Motor neuron (in vitro differentiated cells): Measurements from ENCODE around the gene LDLRAD3. TPM values are rescaled to one million over a fixed set of nuclear protein-coding genes. Genes with fewer than 3 reads are reported as not detected.

Experiments used
- ATAC-seq, 8 experiments: fragments of 200-7000 bp; cut with Tn5 transposase; replicated peaks in 6 of 8; 2 replicates each; pipeline ENCODE4 v1.8.0; 2021; ENCODE audit warnings: mild to moderate bottlenecking in 8 of 8, moderate library complexity in 8 of 8
- H3K27ac ChIP-seq, 2 donors: fragments of 250-450 bp; sonication (Bioruptor Pico); 2 replicates each; pipeline ENCODE4 v1.9.0; 2021; ENCODE audit warnings: antibody characterized with exemption in 2 of 2, mild to moderate bottlenecking in 2 of 2, moderate library complexity in 1 of 2
- H3K4me1 ChIP-seq, 2 donors: fragments of 250-450 bp; sonication (Bioruptor Pico); replicated peaks in 1 of 2; 2 replicates each; pipeline ENCODE4 v1.6.1; 2021; ENCODE audit warnings: antibody characterized with exemption in 2 of 2, mild to moderate bottlenecking in 2 of 2, moderate library complexity in 1 of 2
- H3K4me3 ChIP-seq, 5 donors: fragments of 250-450 bp; sonication (Bioruptor Pico); 2 replicates each; pipeline ENCODE4 v1.9.0; 2021; ENCODE audit warnings: antibody characterized with exemption in 5 of 5, mild to moderate bottlenecking in 5 of 5, moderate library complexity in 4 of 5
- WGBS, 10 experiments: fragments of 450-650 bp; shearing (Covaris generic); methylation state at CpG; one replicate each; pipeline ENCODE4 v1.0.0; 2022; 5-methylcytosine and 5-hydroxymethylcytosine counted together
- in situ Hi-C, 9 experiments: fragments of 400-800 bp; cut with MboI; loops; one replicate each; pipeline ENCODE4 v1.15.0; 2021; ENCODE audit warnings: low sequenced_read_pairs in 9 of 9, low pct_unique_long_range_greater_than_20kb in 2 of 9; ENCODE audit not compliant: unreplicated experiment in 9 of 9
- total RNA-seq, 8 experiments: library from RNA; unstranded; fragments of 300-600 nt; gene quantifications; 2 replicates each; pipeline versions ENCODE4 v1.2.3 to v1.2.4, GENCODE V29; 2022

The LDLRAD3 gene
- total RNA-seq, 8 experiments from 2014 or later, result 6.8 to 37.0 (median 21.8) TPM

DNA sequence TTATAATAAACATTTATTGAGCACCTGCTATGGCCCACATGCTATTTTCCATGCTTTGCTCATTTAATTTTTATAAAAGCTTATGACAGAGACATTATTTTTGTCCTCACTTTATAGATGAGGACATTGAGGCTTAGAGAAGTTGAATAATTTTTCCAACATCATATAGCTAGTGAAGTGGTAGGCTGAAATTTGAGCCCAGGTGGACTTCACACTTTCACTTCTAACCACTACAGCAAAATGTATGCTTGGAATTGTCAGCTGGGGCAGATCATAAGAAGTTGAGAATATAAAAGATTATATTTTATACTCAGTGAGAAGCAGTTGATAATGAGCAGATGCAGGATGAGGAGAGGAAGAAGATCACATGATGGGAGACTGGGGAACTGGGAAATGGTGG lies 146.1 kb downstream of the LDLRAD3 start:
- no peak overlapping the region for H3K27ac ChIP-seq
- no peaks in the 10 kb centered on the region for H3K4me1 ChIP-seq
- no peak overlapping the region for H3K4me3 ChIP-seq
- in situ Hi-C loops, result no loop called here
- ATAC-seq, result no peak

DNA sequence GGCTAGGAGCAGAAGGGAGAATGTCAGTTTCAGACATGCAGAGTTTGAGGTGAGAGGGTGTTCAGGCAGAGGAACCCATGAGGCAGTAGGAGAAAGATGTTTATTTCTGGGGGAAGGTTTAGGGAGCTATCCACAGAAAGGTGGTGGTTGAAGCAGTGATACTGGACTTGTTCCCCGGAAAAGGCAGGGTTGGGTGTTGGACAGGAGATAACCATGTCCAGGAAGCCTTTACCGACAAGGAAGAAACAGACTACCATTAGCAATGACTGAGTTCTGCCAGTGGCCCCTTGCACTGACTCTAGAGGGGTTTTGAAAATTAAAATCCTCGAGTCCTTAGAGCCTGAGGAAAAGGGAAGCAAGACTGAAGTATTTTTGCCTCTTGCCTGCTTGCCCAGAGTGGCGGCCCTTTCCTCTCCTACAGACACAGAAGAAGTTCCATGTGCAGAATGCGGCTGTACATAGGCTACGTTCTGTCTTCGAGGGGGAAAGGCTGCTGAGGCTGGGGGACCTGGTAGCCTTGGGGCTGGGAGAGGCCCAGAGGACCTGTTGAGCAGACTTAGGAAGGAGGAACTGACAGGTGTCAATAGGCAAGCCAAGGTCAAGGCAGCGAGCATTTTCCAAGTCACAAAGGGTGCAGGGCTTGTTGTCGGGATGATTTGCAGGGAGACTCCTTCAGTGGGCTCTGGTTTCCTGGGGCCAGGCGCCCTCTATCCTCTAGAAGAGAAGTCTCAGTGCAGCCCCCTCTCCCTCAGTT lies 146.7 kb downstream of the LDLRAD3 start:
- Histone ChIP-seq H3K4me3 (no peak overlapping the region), H3K4me1 (no peaks in the 10 kb centered on the region), H3K27ac (no peak overlapping the region)
- ATAC-seq, result no peak
- in situ Hi-C loops, result no loop called here
- 90 to 100% (median 93%) methylated on average over 2 to 5 of the region's 10 CpGs; no CpG with 5 or more reads in 4 of the 10 experiments for WGBS, 10 experiments

DNA sequence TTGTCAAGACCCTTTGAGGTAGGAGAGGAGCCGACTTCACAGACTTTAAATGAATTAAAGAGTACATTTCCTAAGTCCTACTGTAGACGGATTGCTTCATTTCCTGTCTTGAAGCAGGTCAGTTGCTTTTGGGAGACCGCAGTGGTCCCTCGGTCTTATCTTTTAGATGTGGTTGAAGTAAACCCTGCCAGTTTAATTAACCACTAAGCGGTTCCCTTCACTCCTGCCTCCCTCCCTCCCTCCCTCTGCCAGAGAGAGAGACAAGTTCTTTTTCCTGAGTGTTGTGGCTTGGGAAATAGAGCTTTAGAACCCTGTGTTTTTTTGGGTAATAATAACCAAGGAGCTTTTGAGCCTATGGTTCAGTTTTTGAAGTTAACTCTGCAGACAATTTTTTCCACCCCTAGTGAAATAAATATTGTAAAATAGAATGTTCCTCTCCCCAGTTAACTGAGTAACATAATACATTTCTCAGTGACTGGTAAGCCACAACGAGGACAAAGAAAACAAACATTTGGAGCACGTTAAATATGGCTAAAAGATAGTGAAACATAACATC lies 147.5 kb downstream of the LDLRAD3 start:
- Histone ChIP-seq H3K4me1 (no peaks in the 10 kb centered on the region), H3K27ac (no peak overlapping the region), H3K4me3 (no peak overlapping the region)
- 7 to 100% (median 89%) methylated on average over 2 to 3 of the region's 7 CpGs; no CpG with 5 or more reads in 1 of the 10 experiments for WGBS, 10 experiments
- in situ Hi-C loops, result no loop called here
- no peak for ATAC-seq

DNA sequence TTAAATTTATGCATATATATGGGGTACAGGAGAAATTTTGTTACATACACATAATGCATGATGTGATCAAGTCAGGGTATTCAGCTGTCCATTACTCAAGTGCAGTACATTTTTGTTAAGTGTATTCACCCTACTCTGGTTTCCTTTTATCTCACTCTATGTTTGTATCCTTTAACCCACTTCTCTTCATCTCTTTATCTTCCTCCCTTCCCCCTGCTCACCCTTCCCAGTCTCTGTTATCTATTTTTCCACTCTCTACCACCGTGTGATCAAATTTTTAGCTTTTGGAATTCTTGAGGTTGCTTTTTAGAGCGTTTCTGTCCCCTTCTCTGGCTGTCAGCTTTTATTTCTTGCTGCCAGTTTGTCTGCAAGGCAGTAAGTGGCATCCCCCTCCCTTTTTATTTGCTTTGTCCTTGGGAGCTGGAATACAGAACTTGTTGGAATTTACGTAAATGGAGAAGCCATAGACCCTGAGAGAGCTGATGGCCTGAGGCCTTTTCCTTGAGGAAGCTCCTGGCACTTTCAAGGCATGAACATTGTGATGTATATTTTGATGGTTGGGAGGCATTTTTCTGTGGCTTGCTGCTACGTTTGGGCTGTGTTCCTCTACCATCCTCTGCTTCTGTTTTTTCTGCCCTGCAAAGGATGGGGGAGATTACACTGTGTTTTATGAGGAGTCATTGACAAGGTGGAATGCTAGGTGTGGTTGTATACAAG lies 148.6 kb downstream of the LDLRAD3 start:
- Histone ChIP-seq H3K4me1 (no peaks in the 10 kb centered on the region), H3K4me3 (no peak overlapping the region), H3K27ac (no peak overlapping the region)
- ATAC-seq, result no peak
- in situ Hi-C loops, result no loop called here
- WGBS, 10 experiments, result 20 to 100% (median 64%) methylated on average over 1 to 4 of the region's 4 CpGs

DNA sequence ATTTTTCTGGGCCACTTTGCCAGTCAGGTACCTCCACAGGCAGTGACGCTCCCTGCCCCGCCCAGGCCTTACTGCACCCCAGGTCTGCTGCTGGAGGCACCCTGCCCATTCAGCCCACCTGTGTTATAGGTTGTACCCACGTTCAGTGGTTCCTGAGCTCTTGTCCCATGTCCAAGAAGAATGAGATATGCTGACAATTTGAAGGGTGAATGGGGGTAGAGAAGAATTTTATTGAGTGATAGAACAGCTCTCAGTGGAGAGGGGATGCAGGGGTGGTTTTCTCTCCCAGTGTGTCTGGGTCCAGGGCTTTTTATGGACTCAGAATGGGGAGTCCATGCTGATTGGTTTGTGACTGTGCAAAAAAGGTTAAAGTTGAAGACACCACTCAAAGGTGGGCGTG lies 149.7 kb downstream of the LDLRAD3 start:
- in situ Hi-C loops, result no loop called here
- H3K27ac ChIP-seq, result no peak overlapping the region

DNA sequence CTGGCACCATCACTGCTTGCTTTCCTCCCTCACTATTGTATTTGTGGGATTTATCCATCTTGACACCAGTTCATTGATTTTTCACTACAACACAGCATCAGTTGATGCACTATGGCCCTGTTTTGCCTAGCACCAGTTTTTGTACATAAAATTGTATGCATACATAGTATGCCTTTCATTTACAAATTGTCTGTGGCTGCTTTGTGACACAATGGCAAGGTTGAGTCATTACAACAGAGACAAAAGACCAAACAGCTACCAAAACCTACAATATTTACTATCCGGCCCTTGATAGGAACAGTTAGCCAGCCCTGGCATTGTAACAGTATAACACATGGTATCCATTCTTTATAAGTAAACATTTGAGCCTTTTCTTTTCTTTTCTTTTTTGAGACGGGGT lies 150.3 kb downstream of the LDLRAD3 start:
- peak in 3 of 8 experiments; percentile 9 to 91 (median 77) for ATAC-seq
- in situ Hi-C loops, result no loop called here
- Histone ChIP-seq H3K4me3 (no peak overlapping the region), H3K27ac (no peak overlapping the region), H3K4me1 (peaks cover 0 to 4% of the 10 kb centered on the region in 2 donors)
- WGBS, 10 experiments, result 33 to 100% (median 79%) methylated on average over 1 to 2 of the region's 2 CpGs; no CpG with 5 or more reads in 4 of the 10 experiments

More for the DNA sequence above, 149.7 kb downstream of the LDLRAD3 start:
- H3K4me3 ChIP-seq, result no peak overlapping the region
- H3K4me1 ChIP-seq, result no peaks in the 10 kb centered on the region
- 76 to 100% (median 94%) methylated on average over 1 to 4 of the region's 4 CpGs; no CpG with 5 or more reads in 3 of the 10 experiments for WGBS, 10 experiments
- no peak for ATAC-seq

DNA sequence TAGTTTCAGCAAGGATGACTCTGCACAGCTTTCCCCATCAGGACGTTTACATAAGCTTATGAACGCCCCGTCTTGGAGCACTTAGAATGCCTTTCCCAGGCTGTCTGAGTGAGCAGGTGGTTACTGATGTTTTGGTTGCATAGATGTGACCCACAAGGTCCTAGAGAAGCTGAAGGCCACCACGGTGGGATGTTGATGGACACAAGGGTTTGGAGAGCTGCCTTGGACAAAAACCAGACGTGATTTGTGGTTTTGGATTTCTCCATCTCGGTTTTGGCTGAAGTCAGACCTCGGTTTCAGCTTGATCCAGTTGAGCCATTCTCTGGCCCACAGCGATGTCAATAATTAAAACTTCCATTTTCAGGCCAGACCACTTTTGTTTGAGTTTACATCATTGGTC lies 151.9 kb downstream of the LDLRAD3 start:
- in situ Hi-C loops, result no loop called here
- WGBS, 10 experiments, result 70 to 100% (median 94%) methylated on average over 1 to 7 of the region's 8 CpGs; no CpG with 5 or more reads in 2 of the 10 experiments

DNA sequence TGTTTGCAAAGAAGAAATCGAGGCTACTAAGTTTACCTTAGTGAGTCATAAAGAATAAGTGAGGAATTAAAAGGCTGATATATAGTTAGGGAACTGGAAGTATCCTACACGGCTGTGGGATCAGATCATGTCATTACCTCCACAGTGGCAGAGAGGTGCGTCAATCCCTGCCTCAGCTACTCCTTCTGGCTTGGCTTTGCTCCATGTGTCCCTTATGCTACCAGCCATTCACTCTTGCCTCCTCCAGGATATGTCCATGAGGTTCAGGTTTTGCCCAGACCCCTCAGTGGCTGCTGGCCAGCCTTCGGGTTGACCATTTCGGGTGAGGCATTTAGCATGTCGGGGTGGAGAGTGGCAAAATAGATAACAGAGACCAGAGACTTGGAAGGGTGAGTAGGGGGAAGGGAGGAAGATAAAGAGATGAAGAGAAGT lies 153.4 kb downstream of the LDLRAD3 start:
- no peak for ATAC-seq
- in situ Hi-C loops, result no loop called here
- H3K27ac ChIP-seq, result no peak overlapping the region
- H3K4me1 ChIP-seq, result peaks cover 0 to 4% of the 10 kb centered on the region in 2 donors
- H3K4me3 ChIP-seq, result no peak overlapping the region
- WGBS, 10 experiments, result 67 to 100% (median 95%) methylated on average over 1 to 5 of the region's 6 CpGs

More for the DNA sequence above, 151.9 kb downstream of the LDLRAD3 start:
- no peak for ATAC-seq
- Histone ChIP-seq H3K27ac (no peak overlapping the region), H3K4me3 (no peak overlapping the region), H3K4me1 (peaks cover 0 to 4% of the 10 kb centered on the region in 2 donors)

DNA sequence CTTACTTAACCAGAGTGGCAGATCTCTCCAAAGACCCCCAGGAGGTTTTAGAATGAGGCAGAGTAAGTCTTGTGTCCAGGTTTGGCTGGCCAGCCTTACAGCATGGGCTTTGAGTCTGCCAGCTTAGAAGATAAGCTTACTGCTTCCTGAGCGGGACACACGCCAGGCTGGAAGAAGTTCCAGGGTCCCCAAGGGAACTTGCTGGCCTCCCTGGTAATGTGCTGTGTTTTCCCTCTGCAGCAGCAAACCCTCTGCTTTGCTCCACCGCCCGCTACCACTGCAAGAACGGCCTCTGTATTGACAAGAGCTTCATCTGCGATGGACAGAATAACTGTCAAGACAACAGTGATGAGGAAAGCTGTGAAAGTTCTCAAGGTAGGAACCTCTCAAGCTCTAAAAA lies 154.2 kb downstream of the LDLRAD3 start:
- 80 to 94% (median 82%) methylated on average over 1 to 6 of the region's 6 CpGs; no CpG with 5 or more reads in 4 of the 10 experiments for WGBS, 10 experiments
- no peak overlapping the region for H3K4me3 ChIP-seq
- in situ Hi-C loops, result no loop called here
- H3K27ac ChIP-seq, result no peak overlapping the region
- peaks cover 0 to 4% of the 10 kb centered on the region in 2 donors for H3K4me1 ChIP-seq
- peak in 1 of 8 experiments; percentile 52 for ATAC-seq

DNA sequence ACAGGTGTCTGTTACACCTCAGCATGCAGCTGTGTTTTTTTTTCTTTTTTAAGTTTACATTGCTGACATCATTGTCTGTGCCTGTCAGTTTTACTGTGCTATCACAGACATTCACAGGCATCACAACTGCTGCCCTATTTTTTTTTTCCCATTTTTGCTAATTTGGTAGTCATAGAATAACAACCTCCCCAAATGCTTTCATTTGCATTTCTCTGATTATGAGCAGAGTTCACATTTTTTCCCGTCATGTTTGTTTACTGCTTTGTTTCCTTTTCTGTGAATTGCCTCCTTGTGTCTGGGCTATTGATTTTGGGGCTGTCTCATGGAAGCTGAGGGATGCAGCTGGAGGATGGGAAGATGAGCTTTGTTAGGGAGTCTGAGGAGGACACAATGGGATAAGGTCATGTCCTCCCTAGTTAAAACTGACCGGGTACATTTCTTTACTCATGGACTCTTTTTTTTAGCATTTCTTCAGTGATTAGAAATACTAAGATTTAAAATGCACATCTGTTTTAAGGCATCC lies 155.1 kb downstream of the LDLRAD3 start:
- Histone ChIP-seq H3K4me1 (peaks cover 0 to 4% of the 10 kb centered on the region in 2 donors), H3K27ac (no peak overlapping the region), H3K4me3 (no peak overlapping the region)
- WGBS, 10 experiments, result 0 to 67% (median 34%) methylated on average over 1 to 2 of the region's 2 CpGs; no CpG with 5 or more reads in 2 of the 10 experiments
- ATAC-seq, result peak in 4 of 8 experiments; percentile 17 to 65 (median 24)
- in situ Hi-C loops, result no loop called here

DNA sequence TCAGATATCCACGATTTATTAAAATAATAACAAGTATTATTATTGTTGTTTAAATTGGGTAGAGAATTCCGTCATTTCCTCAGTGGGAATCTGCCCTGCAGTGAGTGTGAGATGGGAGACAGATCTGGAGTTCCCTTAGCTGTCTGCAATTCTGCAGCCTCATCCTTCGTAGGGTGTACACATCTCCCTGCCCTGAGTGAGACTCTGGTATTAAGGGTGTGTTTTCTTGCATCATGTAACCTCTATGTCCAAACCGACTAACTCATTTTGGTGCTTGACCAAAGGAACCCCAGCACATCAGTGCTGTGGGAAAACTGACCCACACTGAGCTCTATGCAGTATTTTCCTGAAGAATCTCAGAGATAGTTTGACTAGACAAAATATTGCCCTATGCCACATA lies 157.6 kb downstream of the LDLRAD3 start:
- Histone ChIP-seq H3K4me1 (peaks cover 4 to 9% of the 10 kb centered on the region in 2 donors), H3K4me3 (no peak overlapping the region), H3K27ac (no peak overlapping the region)
- ATAC-seq, result no peak
- WGBS, 10 experiments, result 61 to 100% (median 91%) methylated on average over 1 to 4 of the region's 4 CpGs; no CpG with 5 or more reads in 3 of the 10 experiments
- in situ Hi-C loops, result no loop called here

DNA sequence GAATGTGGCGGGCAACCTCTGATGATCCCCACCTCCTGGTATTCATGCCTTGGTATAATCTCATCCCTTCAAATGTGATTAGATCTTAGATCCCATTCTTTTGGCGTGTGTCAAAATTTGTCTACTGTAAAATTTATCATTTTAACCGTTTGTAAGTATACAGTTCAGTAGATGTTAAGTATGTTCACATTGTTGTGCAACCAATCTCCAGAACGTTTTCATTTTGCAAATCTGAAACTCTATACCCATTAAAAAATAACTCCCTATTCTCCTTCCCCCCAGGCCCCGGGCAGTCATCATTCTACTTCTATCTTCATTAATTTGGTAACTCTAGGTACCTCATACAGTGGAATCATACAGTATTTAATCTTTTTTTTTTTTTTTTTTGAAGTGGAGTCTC lies 159.0 kb downstream of the LDLRAD3 start:
- 82 to 100% (median 93%) methylated on average over 1 to 5 of the region's 5 CpGs; no CpG with 5 or more reads in 1 of the 10 experiments for WGBS, 10 experiments
- H3K4me3 ChIP-seq, result no peak overlapping the region
- peaks cover 4 to 9% of the 10 kb centered on the region in 2 donors for H3K4me1 ChIP-seq
- no peak for ATAC-seq
- no peak overlapping the region for H3K27ac ChIP-seq
- in situ Hi-C loops, result no loop called here
